ENCODE data around the gene NCL.

DNA sequence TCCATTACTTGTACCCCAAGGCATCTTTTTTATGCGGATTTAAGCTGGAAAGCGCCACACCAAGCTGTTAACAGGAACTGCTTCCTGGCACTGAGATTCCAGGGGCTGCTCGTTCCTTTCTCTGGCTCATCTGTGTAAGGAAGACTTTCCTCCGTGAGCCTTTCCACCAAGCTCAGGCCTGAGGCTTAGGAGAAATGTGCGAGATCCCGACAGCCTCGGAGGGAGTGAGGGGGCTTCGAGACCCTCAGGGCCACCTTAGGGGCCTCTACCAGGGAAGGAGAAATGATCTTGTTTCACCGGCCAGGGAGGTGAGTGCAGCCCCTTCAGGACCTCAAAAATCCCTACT lies 51.7 kb downstream of the NCL start:
- TF ChIP-seq POLR2AphosphoS5 (IDR thresholded peaks at IDR 0.05; ENCODE audit: low read depth, low read length), result no peak
- no peak for TF ChIP-seq TAF1 (IDR thresholded peaks at IDR 0.05; ENCODE audit: low read depth, low read length)
